ENCODE results near the gene PLEKHG4. TPM values are rescaled to one million over a fixed set of nuclear protein-coding genes. Genes with fewer than 3 reads are reported as not detected.

The PLEKHG4 gene
- total RNA-seq, 1 donor from 2014 or later = 7.8 TPM

GRCh38 chr16:67263201-67263600, 16.1 kb upstream of the PLEKHG4 start:
- H3K9me3 Mint-ChIP-seq = no peaks in the 10 kb centered on the region
- TF ChIP-seq, protein P1, sequence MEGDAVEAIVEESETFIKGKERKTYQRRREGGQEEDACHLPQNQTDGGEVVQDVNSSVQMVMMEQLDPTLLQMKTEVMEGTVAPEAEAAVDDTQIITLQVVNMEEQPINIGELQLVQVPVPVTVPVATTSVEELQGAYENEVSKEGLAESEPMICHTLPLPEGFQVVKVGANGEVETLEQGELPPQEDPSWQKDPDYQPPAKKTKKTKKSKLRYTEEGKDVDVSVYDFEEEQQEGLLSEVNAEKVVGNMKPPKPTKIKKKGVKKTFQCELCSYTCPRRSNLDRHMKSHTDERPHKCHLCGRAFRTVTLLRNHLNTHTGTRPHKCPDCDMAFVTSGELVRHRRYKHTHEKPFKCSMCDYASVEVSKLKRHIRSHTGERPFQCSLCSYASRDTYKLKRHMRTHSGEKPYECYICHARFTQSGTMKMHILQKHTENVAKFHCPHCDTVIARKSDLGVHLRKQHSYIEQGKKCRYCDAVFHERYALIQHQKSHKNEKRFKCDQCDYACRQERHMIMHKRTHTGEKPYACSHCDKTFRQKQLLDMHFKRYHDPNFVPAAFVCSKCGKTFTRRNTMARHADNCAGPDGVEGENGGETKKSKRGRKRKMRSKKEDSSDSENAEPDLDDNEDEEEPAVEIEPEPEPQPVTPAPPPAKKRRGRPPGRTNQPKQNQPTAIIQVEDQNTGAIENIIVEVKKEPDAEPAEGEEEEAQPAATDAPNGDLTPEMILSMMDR (IDR thresholded peaks at IDR 0.05) = no peak
- CTCF ChIA-PET = no interaction called here
- DNase-seq (no peak), ATAC-seq (ENCODE audit: low read depth) (no peak)
- no peak overlapping the region for H3K4me3 Mint-ChIP-seq
- no peaks in the 10 kb centered on the region for H3K36me3 Mint-ChIP-seq (ENCODE audit: low read depth)
- POLR2A ChIA-PET = no interaction called here
- no peaks in the 10 kb centered on the region for H3K4me1 Mint-ChIP-seq
- peaks cover 5% of the 10 kb centered on the region for H3K27me3 Mint-ChIP-seq
- H3K27ac Mint-ChIP-seq = no peak overlapping the region
- intact Hi-C loops (cut with micrococcal nuclease) = loop anchor here (5.0 kb wide), 1 partner anchor 204 kb away; no protein-coding TSS in a partner anchor

DNA sequence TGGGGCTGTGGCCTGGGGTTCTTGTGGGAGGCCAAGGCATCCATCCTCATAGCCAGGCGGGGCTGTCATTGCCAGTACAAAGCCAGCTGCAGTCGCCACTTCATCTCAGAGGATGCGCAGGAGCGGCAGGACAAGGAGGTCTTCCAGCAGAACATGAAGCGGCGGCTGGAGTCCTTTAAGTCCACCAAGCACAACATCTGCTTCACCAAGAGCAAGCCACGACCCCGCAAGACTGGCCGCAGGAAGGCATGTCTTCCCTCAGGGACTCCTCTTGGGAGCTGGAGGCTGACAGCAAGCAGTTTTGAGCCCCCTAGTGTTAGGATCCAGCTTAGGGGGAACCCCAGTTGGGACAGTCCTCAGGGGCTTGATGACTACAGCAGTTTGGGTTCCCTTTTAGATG, 15.1 kb upstream of the PLEKHG4 start:
- H3K4me1 Mint-ChIP-seq = no peaks in the 10 kb centered on the region
- CTCF ChIA-PET = interaction anchor here (0.7 kb wide), 1 partner anchor 38 kb away, joined by 3 read pairs; the partner anchor contains the start of gene TMEM208
- H3K27me3 Mint-ChIP-seq = peaks cover 5% of the 10 kb centered on the region
- intact Hi-C loops (cut with micrococcal nuclease) = loop anchor here (5.0 kb wide), 1 partner anchor 203 kb away; no protein-coding TSS in a partner anchor
- no peak for ATAC-seq (ENCODE audit: low read depth)
- no peaks in the 10 kb centered on the region for H3K9me3 Mint-ChIP-seq
- TF ChIP-seq, protein P1 (IDR thresholded peaks at IDR 0.05) = no peak
- H3K27ac Mint-ChIP-seq = no peak overlapping the region
- DNase-seq = no peak
- H3K4me3 Mint-ChIP-seq = no peak overlapping the region
- no peaks in the 10 kb centered on the region for H3K36me3 Mint-ChIP-seq (ENCODE audit: low read depth)
- POLR2A ChIA-PET = no interaction called here

DNA sequence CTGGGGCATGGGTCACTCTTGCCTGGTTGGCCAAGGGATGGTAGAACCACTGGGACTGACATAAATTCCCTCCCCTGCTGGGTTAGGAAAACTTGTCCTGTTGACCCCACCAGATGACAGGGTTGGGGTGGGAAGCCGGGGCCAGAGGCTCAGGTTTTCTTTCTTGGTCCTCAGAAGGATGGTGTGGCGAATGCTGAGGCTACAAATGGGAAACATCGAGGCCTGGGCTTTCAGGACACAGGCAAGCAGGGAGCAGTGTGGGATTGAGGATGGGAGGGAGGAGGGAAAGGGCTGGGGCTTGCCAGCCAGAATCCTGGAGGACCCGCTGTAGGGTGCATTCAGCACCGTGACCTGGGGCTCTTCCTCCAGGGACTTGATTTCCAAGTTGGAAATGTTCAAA, 14.5 kb upstream of the PLEKHG4 start:
- CTCF ChIA-PET = interaction anchor here (0.7 kb wide), 1 partner anchor 38 kb away, joined by 3 read pairs; the partner anchor contains the start of gene TMEM208
- Mint-ChIP-seq H3K9me3 (no peaks in the 10 kb centered on the region), H3K4me3 (no peak overlapping the region), H3K27ac (no peak overlapping the region), H3K4me1 (no peaks in the 10 kb centered on the region), H3K36me3 (ENCODE audit: low read depth) (no peaks in the 10 kb centered on the region), H3K27me3 (peaks cover 5% of the 10 kb centered on the region)
- POLR2A ChIA-PET = no interaction called here
- DNase-seq = no peak
- ATAC-seq (ENCODE audit: low read depth) = no peak
- TF ChIP-seq, protein P1 (IDR thresholded peaks at IDR 0.05) = no peak
- intact Hi-C loops (cut with micrococcal nuclease) = loop anchor here (5.0 kb wide), 1 partner anchor 202 kb away; no protein-coding TSS in a partner anchor

DNA sequence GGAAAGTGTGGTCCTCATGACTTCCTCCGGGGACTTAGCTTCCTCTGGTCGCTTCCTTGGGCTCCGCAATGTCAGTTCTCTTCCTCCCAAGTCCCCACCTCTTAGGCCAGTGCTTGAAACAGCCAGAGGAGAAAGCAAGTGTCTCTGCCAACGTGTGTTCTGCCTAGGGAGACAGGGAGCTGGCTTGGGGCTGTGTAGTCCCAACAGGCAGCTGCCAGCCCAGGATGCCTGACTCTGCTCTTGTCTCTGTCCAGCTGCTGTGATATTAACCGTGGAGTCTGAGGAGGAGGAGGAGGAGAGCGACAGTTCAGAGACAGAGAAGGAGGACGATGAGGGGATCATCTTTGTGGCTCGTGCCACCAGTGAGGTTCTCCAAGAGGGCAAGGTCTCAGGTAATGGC, 13.5 kb upstream of the PLEKHG4 start:
- ChIA-PET CTCF (no interaction called here), POLR2A (no interaction called here)
- intact Hi-C loops (cut with micrococcal nuclease) = no loop called here
- no peak for DNase-seq
- Mint-ChIP-seq H3K36me3 (ENCODE audit: low read depth) (no peaks in the 10 kb centered on the region), H3K9me3 (no peaks in the 10 kb centered on the region), H3K27me3 (peaks cover 5% of the 10 kb centered on the region), H3K27ac (no peak overlapping the region), H3K4me1 (no peaks in the 10 kb centered on the region), H3K4me3 (no peak overlapping the region)
- TF ChIP-seq, protein P1 (IDR thresholded peaks at IDR 0.05) = no peak
- ATAC-seq (ENCODE audit: low read depth) = no peak

DNA sequence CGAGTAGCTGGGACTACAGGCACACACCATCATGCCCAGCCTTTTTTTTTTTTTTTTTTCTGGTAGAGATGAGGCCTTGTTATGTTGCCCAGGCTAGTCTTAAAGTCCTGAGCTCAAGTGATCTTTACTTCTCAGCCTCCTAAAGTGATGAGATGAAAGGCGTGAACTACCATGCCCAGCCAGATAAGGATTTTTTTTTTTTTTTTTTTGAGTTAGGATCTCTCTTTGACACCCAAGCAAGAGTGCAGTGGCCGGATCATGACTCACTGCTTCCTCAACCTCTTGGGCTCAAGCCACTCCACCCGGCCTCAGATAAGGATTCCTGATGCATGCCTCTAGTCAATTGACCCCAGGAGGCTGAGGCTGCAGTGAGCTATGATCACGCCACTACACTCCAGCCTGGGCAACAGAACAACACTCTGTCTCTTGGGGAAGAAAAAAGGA, 11.2 kb upstream of the PLEKHG4 start:
- ChIA-PET CTCF (interaction anchor here (0.6 kb wide), 1 partner anchor 215 kb away, joined by 3 read pairs; no protein-coding TSS in a partner anchor), POLR2A (no interaction called here)
- Mint-ChIP-seq H3K27me3 (peaks cover 2% of the 10 kb centered on the region), H3K36me3 (ENCODE audit: low read depth) (peaks cover 3% of the 10 kb centered on the region), H3K4me3 (no peak overlapping the region), H3K4me1 (no peaks in the 10 kb centered on the region), H3K9me3 (no peaks in the 10 kb centered on the region), H3K27ac (no peak overlapping the region)
- intact Hi-C loops (cut with micrococcal nuclease) = no loop called here
- ATAC-seq (ENCODE audit: low read depth) (no peak), DNase-seq (no peak)
- TF ChIP-seq, protein P1 (IDR thresholded peaks at IDR 0.05) = no peak

Data from activated B cell treated with CpG ODN at 0.5 μM for 24 hours (primary cell).